HepG2 (cell line): ENCODE data around the gene SEC61A2.

Experiments
- ELF4 ChIP-seq: sonication (generic); formaldehyde crosslinking; IDR thresholded peaks from 2 replicates; pipeline ENCODE4 v1.5.0; 2020; ENCODE audit warnings: missing genetic modification reagents, mild to moderate bottlenecking, moderate library complexity, borderline replicate concordance
- U2AF2 ChIP-seq: fragments of 200-400 bp; formaldehyde crosslinking; IDR thresholded peaks from 2 replicates; pipeline ENCODE4 v1.6.1; 2017; ENCODE audit warnings: low read depth, mild to moderate bottlenecking, low read length
- ZNF83 ChIP-seq: sonication (generic); formaldehyde crosslinking; IDR thresholded peaks from 2 replicates; pipeline ENCODE4 v1.4.0; 2020; ENCODE audit warnings: missing genetic modification reagents, mild to moderate bottlenecking, borderline replicate concordance

- TF ChIP-seq ZNF83 (no peak), ELF4 (CRISPR knock-in tag) (no peak), U2AF2 (no peak)
Measured at GRCh38 chr10:12195281-12195602, 65.8 kb downstream of the SEC61A2 start.
